Mucosa of rectum (tissue), 2 donors: ENCODE measurements around the gene SLC36A2.

Source experiments
- H3K27ac ChIP-seq, 2 donors: one replicate each; pipeline ENCODE4 v1.7.0; 2013; ENCODE audit warnings: inconsistent platforms in 2 of 2, low read depth in 2 of 2, low read length in 2 of 2
- H3K27me3 ChIP-seq, 2 donors: one replicate each; pipeline ENCODE4 v1.7.0; 2013; ENCODE audit warnings: low read length in 2 of 2; ENCODE audit not compliant: control insufficient read depth in 2 of 2, insufficient read depth in 2 of 2
- H3K36me3 ChIP-seq, 2 donors: one replicate each; pipeline ENCODE4 v1.7.0; 2013; ENCODE audit warnings: low read length in 2 of 2; ENCODE audit not compliant: control insufficient read depth in 2 of 2, insufficient read depth in 2 of 2
- H3K4me1 ChIP-seq, 2 donors: one replicate each; pipeline ENCODE4 v1.7.0; 2013; ENCODE audit warnings: low read length in 2 of 2, mild to moderate bottlenecking in 1 of 2; ENCODE audit not compliant: control insufficient read depth in 2 of 2, insufficient read depth in 2 of 2
- H3K4me3 ChIP-seq, 2 donors: one replicate each; pipeline ENCODE4 v1.7.0; 2013; ENCODE audit warnings: low read length in 2 of 2
- H3K9ac ChIP-seq, 2 donors: one replicate each; pipeline ENCODE4 v1.7.0; 2013; ENCODE audit warnings: low read length in 2 of 2, low read depth in 1 of 2, mild to moderate bottlenecking in 1 of 2
- H3K9me3 ChIP-seq, 2 donors: one replicate each; pipeline ENCODE4 v1.7.0; 2013; ENCODE audit warnings: low read length in 2 of 2; ENCODE audit not compliant: control insufficient read depth in 2 of 2
- donor health status: healthy.
- donor health status: Normal muscosa, but diverticular disease.

The SLC36A2 gene

DNA sequence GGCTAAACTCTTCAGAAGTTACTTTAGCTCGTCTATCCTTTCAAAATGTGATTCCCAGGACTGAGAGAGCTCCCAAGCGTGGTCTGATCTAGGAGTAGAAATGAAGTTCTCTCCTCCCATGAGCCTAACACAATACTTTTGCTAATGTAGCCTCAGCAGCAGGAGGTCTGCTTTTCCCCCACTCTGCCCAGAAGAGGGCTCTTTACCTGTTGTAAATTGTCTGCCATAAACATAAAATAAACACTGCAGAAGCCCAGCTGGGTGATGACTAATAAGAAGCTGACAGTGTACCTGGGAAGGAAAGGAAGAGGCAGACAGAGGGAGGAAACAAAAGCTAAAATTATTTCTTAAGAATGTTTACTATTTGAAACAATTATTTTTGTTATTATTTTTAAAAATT is 59.2 kb downstream of the SLC36A2 start:
- H3K4me3 ChIP-seq: no peak overlapping the region
- H3K4me1 ChIP-seq: no peaks in the 10 kb centered on the region
- H3K9me3 ChIP-seq: no peaks in the 10 kb centered on the region
- no peak overlapping the region for H3K27ac ChIP-seq
- H3K36me3 ChIP-seq: no peaks in the 10 kb centered on the region
- H3K27me3 ChIP-seq: no peaks in the 10 kb centered on the region
- no peak overlapping the region for H3K9ac ChIP-seq

DNA sequence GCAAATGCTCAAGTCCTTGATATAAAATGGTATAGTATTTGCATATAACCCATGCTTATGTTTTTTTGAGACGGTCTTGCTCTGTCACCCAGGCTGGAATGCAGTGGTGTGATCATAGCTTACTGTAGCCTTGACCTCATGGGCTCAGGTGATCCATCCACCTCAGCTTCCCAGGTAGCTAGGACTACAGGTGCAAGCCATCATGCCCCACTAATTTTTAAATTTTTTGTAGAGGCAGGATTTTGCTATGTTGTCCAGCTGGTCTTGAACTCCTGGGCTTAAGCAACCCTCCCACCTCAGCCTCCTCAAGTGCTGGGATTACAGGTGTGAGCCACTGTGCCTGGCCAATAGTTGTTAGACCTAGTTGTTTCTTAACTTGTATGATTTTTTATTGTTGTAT is 61.1 kb downstream of the SLC36A2 start:
- no peaks in the 10 kb centered on the region for H3K27me3 ChIP-seq
- no peak overlapping the region for H3K27ac ChIP-seq
- no peaks in the 10 kb centered on the region for H3K36me3 ChIP-seq
- H3K9me3 ChIP-seq: no peaks in the 10 kb centered on the region
- no peak overlapping the region for H3K4me3 ChIP-seq
- no peaks in the 10 kb centered on the region for H3K4me1 ChIP-seq
- H3K9ac ChIP-seq: no peak overlapping the region

- H3K27me3 ChIP-seq: no peaks in the 10 kb centered on the region
- no peaks in the 10 kb centered on the region for H3K36me3 ChIP-seq
- no peak overlapping the region for H3K27ac ChIP-seq
- H3K4me3 ChIP-seq: no peak overlapping the region
- no peak overlapping the region for H3K9ac ChIP-seq
- no peaks in the 10 kb centered on the region for H3K4me1 ChIP-seq
- no peaks in the 10 kb centered on the region for H3K9me3 ChIP-seq
Observed at GRCh38 chr5:151285683-151286082, 61.7 kb downstream of the SLC36A2 start.

DNA sequence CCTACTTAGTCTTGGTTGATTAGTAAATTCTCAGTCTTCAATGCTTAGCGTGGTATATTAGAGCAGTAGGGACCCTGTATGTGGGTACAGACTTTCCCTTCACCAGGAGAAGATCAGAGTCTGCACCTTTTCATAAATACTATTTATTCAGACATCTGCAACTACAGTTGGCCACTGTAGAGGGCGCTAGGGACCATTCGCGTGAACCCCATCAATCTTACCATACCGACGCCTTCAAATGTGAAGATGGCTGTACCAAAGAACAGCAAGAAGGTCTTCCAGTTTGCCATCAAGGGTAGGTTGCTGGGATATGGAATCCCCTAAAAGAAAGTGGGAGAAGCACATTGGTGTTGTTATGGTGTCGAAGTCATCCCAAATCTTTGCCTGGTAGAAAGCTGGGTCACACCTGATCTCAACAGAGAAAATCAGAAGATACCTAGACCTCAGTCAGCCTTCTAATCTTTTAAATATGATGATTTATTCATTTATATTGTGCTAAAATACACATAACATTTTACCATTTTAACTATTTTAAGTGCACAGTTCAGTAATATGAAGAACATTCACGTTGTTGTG is 62.9 kb downstream of the SLC36A2 start:
- Histone ChIP-seq H3K27ac (no peak overlapping the region), H3K27me3 (no peaks in the 10 kb centered on the region), H3K9me3 (no peaks in the 10 kb centered on the region), H3K9ac (no peak overlapping the region), H3K36me3 (no peaks in the 10 kb centered on the region), H3K4me3 (no peak overlapping the region), H3K4me1 (no peaks in the 10 kb centered on the region)

GRCh38 chr5:151283120-151283825 is 64.1 kb downstream of the SLC36A2 start:
- Histone ChIP-seq H3K27me3 (no peaks in the 10 kb centered on the region), H3K9ac (no peak overlapping the region), H3K4me3 (no peak overlapping the region), H3K9me3 (no peaks in the 10 kb centered on the region), H3K4me1 (no peaks in the 10 kb centered on the region), H3K36me3 (no peaks in the 10 kb centered on the region), H3K27ac (no peak overlapping the region)

DNA sequence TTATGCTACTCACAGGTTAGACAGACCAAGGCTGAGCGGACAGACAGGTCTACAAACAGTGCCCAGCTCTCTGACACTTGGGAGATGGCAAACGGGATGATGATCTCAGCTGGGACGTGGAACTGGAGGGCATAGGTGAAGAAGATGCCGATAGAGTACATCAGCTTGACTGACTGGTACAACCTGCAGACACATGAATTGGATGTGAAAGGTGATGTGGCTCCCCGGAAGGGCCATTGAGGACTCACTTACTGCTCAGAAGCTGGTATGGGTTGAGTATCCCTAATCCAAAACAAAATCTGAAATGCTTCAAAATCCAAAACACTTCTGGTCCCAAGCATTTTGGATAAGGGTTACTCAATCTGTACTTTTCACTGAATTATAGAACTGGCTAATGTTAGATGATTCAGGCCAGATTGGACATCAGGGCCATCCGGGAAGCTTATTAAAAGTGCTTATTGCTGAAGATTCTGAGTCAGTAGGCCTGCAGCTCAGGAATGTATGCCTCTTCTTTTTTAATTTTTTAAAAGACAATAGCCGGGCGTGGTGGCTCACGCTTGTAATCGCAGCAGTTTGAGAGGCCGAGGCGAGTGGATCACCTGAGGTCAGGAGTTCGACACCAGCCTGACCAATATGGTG is 66.2 kb downstream of the SLC36A2 start:
- Histone ChIP-seq H3K27ac (no peak overlapping the region), H3K36me3 (no peaks in the 10 kb centered on the region), H3K4me1 (no peaks in the 10 kb centered on the region), H3K9me3 (no peaks in the 10 kb centered on the region), H3K4me3 (no peak overlapping the region), H3K27me3 (no peaks in the 10 kb centered on the region), H3K9ac (no peak overlapping the region)

- Histone ChIP-seq H3K4me3 (no peak overlapping the region), H3K27me3 (no peaks in the 10 kb centered on the region), H3K9ac (no peak overlapping the region), H3K9me3 (no peaks in the 10 kb centered on the region), H3K36me3 (no peaks in the 10 kb centered on the region), H3K4me1 (no peaks in the 10 kb centered on the region), H3K27ac (no peak overlapping the region)
Observed at GRCh38 chr5:151280443-151280842, 66.9 kb downstream of the SLC36A2 start.

GRCh38 chr5:151278845-151279244 is 68.5 kb downstream of the SLC36A2 start:
- Histone ChIP-seq H3K9ac (no peak overlapping the region), H3K4me3 (no peak overlapping the region), H3K36me3 (no peaks in the 10 kb centered on the region), H3K4me1 (no peaks in the 10 kb centered on the region), H3K27ac (no peak overlapping the region), H3K9me3 (no peaks in the 10 kb centered on the region), H3K27me3 (no peaks in the 10 kb centered on the region)

DNA sequence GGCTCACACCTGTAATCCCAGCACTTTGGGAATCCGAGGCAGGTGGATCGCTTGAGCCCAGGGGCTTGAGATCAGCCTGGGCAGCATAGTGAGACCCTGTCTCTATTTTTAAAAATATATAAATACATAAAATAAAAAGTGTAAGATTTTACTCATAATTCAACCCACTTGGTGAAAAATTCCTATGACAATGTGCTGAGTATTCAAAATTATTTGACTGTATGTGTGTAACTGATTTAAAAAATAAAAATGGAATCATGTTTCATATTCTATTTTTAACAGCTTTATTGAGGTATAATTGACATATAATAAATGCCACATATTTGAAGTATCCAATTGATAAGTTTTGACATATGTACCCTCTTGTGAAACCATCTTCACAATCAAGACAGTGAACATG is 71.6 kb downstream of the SLC36A2 start:
- no peaks in the 10 kb centered on the region for H3K36me3 ChIP-seq
- H3K4me1 ChIP-seq: no peaks in the 10 kb centered on the region
- no peak overlapping the region for H3K4me3 ChIP-seq
- H3K9ac ChIP-seq: no peak overlapping the region
- H3K27me3 ChIP-seq: no peaks in the 10 kb centered on the region
- H3K27ac ChIP-seq: no peak overlapping the region
- no peaks in the 10 kb centered on the region for H3K9me3 ChIP-seq

- no peaks in the 10 kb centered on the region for H3K4me1 ChIP-seq
Observed at GRCh38 chr5:151274666-151275065, 72.7 kb downstream of the SLC36A2 start.

More at GRCh38 chr5:151274666-151275065, 72.7 kb downstream of the SLC36A2 start:
- no peak overlapping the region for H3K9ac ChIP-seq
- H3K27me3 ChIP-seq: no peaks in the 10 kb centered on the region
- H3K27ac ChIP-seq: no peak overlapping the region
- H3K36me3 ChIP-seq: peaks cover 0 to 10% of the 10 kb centered on the region in 2 donors
- no peak overlapping the region for H3K4me3 ChIP-seq
- H3K9me3 ChIP-seq: no peaks in the 10 kb centered on the region
